Measurements from ENCODE around the gene PCSK1N.

DNA sequence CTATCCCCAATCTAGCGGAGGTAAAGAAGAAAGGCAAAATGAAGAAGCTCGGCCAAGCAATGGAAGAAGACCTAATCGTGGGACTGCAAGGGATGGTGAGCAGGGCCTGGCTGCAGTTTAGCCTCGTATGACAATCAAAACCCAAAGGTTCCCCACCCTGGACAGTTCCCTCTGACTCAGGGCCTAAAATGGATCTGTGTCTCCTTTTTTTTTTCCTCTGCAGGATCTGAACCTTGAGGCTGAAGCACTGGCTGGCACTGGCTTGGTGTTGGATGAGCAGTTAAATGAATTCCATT lies 32.6 kb downstream of the PCSK1N start:
- TF ChIP-seq POLR2AphosphoS5 (IDR thresholded peaks at IDR 0.05; ENCODE audit: insufficient read depth, low read depth, low read length) (no peak), POLR2A (IDR thresholded peaks at IDR 0.05; ENCODE audit: low read depth, low read length) (no peak), EZH2 (IDR thresholded peaks at IDR 0.05; ENCODE audit: borderline replicate concordance, low read depth, low read length, severe bottlenecking) (no peak), FOS (IDR thresholded peaks at IDR 0.05; ENCODE audit: borderline replicate concordance, insufficient read depth, low read length) (no peak)
- TF ChIP-seq, protein P1, sequence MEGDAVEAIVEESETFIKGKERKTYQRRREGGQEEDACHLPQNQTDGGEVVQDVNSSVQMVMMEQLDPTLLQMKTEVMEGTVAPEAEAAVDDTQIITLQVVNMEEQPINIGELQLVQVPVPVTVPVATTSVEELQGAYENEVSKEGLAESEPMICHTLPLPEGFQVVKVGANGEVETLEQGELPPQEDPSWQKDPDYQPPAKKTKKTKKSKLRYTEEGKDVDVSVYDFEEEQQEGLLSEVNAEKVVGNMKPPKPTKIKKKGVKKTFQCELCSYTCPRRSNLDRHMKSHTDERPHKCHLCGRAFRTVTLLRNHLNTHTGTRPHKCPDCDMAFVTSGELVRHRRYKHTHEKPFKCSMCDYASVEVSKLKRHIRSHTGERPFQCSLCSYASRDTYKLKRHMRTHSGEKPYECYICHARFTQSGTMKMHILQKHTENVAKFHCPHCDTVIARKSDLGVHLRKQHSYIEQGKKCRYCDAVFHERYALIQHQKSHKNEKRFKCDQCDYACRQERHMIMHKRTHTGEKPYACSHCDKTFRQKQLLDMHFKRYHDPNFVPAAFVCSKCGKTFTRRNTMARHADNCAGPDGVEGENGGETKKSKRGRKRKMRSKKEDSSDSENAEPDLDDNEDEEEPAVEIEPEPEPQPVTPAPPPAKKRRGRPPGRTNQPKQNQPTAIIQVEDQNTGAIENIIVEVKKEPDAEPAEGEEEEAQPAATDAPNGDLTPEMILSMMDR (IDR thresholded peaks at IDR 0.05; ENCODE audit: extremely low read depth in 1 of 2, insufficient read depth in 1 of 2, low read depth in 1 of 2, low read length in 2 of 2) = no peak

All from endothelial cell of umbilical vein (primary cell).